SK-N-SH (cell line): Measurements from ENCODE around the gene DOCK10. TPM values are rescaled to one million over a fixed set of nuclear protein-coding genes. Genes with fewer than 3 reads are reported as not detected.

Experiments
- CTCF ChIA-PET: fragments of 300-600, 350-600 bp; formaldehyde crosslinking; extraction: SDS; loops from one replicate; lab custom pipeline; 2021; lab: Yijun Ruan, JAX
- POLR2A ChIA-PET: fragments of 350-600 bp; sonication (Branson Sonifier 250); formaldehyde crosslinking; extraction: SDS; loops from one replicate; lab custom pipeline; 2020; ENCODE audit warnings: antibody characterized with exemption, inconsistent platforms; lab: Yijun Ruan, JAX
- DNase-seq: peaks from one replicate; pipeline ENCODE4 v3.0.0; 2012
- H2AFZ ChIP-seq: fragments of 200-600 bp; sonication (generic); 2 replicates; pipeline ENCODE4 v1.8.1; 2016; ENCODE audit warnings: antibody characterized with exemption, mild to moderate bottlenecking, low read depth
- H3F3A ChIP-seq: fragments of 200-600 bp; sonication (generic); replicated peaks from 2 replicates; pipeline ENCODE3; 2016; ENCODE audit warnings: antibody characterized with exemption, mild to moderate bottlenecking; ENCODE audit not compliant: insufficient read depth
- H3K27ac ChIP-seq, 2 experiments: fragments of 200-500 bp in 1 of 2; fragments of 200-600 bp in 1 of 2; sonication (Bioruptor generic) in 1 of 2; sonication (generic), shearing (Covaris generic) in 1 of 2; 2 replicates each; pipeline versions ENCODE4 v1.5.1 to v1.6.1; 2014 to 2016; ENCODE audit warnings: low read depth in 2 of 2, inconsistent platforms in 1 of 2, low read length in 1 of 2, mild to moderate bottlenecking in 1 of 2, mixed read lengths in 1 of 2
- H3K27me3 ChIP-seq: fragments of 200-600 bp; sonication (generic), shearing (Covaris generic); 2 replicates; pipeline ENCODE4 v1.6.1; 2016; ENCODE audit warnings: mixed run types; ENCODE audit not compliant: insufficient read depth
- H3K36me3 ChIP-seq, 2 experiments: fragments of 200-500 bp in 1 of 2; fragments of 200-600 bp in 1 of 2; sonication (Bioruptor generic) in 1 of 2; sonication (generic) in 1 of 2; replicated peaks in 1 of 2; 2 replicates each; pipeline versions ENCODE3 to v1.5.1; 2014 to 2016; ENCODE audit warnings: low read length in 1 of 2, mild to moderate bottlenecking in 1 of 2; ENCODE audit not compliant: insufficient read depth in 2 of 2, control insufficient read depth in 1 of 2
- H3K4me1 ChIP-seq, 2 experiments: fragments of 200-500 bp in 1 of 2; fragments of 200-600 bp in 1 of 2; sonication (Bioruptor generic) in 1 of 2; sonication (generic), shearing (Covaris generic) in 1 of 2; 2 replicates each; pipeline versions ENCODE4 v1.5.1 to v1.6.1; 2014 to 2016; ENCODE audit warnings: low read depth in 1 of 2, low read length in 1 of 2, mixed run types in 1 of 2; ENCODE audit not compliant: insufficient read depth in 2 of 2, control insufficient read depth in 1 of 2
- H3K4me2 ChIP-seq: fragments of 200-600 bp; sonication (generic), shearing (Covaris generic); 2 replicates; pipeline ENCODE4 v1.6.1; 2017; ENCODE audit warnings: mixed run types
- H3K4me3 ChIP-seq, 2 experiments: fragments of 200-500 bp in 1 of 2; fragments of 200-600 bp in 1 of 2; sonication (Bioruptor generic) in 1 of 2; sonication (generic), shearing (Covaris generic) in 1 of 2; 2 replicates each; pipeline versions ENCODE4 v1.5.1 to v1.8.1; 2014 to 2016; ENCODE audit warnings: low read depth in 2 of 2, inconsistent platforms in 1 of 2, low read length in 1 of 2, mild to moderate bottlenecking in 1 of 2, mixed read lengths in 1 of 2, moderate library complexity in 1 of 2
- H3K79me2 ChIP-seq: fragments of 200-600 bp; sonication (generic); 2 replicates; pipeline ENCODE4 v1.8.1; 2017; ENCODE audit warnings: mild to moderate bottlenecking; ENCODE audit not compliant: insufficient read depth
- H3K9ac ChIP-seq: fragments of 200-600 bp; sonication (generic); 2 replicates; pipeline ENCODE4 v1.6.1; 2017; ENCODE audit warnings: mixed run types
- H3K9me2 ChIP-seq: fragments of 200-600 bp; sonication (generic); 2 replicates; pipeline ENCODE4 v1.6.1; 2017; ENCODE audit warnings: mixed run types
- H3K9me3 ChIP-seq: fragments of 200-600 bp; sonication (generic); 2 replicates; pipeline ENCODE4 v1.6.1; 2017; ENCODE audit warnings: mixed run types, mild to moderate bottlenecking, moderate library complexity
- H4K20me1 ChIP-seq: fragments of 200-600 bp; sonication (generic); 2 replicates; pipeline ENCODE4 v1.6.1; 2017; ENCODE audit warnings: mild to moderate bottlenecking, mixed run types; ENCODE audit not compliant: insufficient read depth
- CHD2 ChIP-seq: fragments of 150-350 bp; IDR thresholded peaks from 2 replicates; pipeline ENCODE4 v1.6.1; 2018; ENCODE audit warnings: low read length; ENCODE audit not compliant: partially characterized antibody
- CTCF ChIP-seq: fragments of 200-600 bp; sonication (generic); IDR thresholded peaks from 2 replicates; pipeline ENCODE4 v1.6.1; 2017; ENCODE audit warnings: antibody characterized with exemption, mild to moderate bottlenecking, moderate library complexity
- ELF1 ChIP-seq: IDR thresholded peaks from 2 replicates; pipeline ENCODE4 v1.4.0; 2012
- FOSL2 ChIP-seq: IDR thresholded peaks from 2 replicates; pipeline ENCODE4 v1.4.0; 2012; ENCODE audit warnings: low read depth, mild to moderate bottlenecking, moderate library complexity, borderline replicate concordance
- FOXJ3 ChIP-seq: sonication (generic); formaldehyde crosslinking; IDR thresholded peaks from 2 replicates; pipeline ENCODE4 v1.5.1; 2020; ENCODE audit warnings: mild to moderate bottlenecking, missing genetic modification reagents
- FOXM1 ChIP-seq: IDR thresholded peaks from 2 replicates; pipeline ENCODE4 v1.4.0; 2012; ENCODE audit warnings: low read depth, mild to moderate bottlenecking
- GABPA ChIP-seq: IDR thresholded peaks from 2 replicates; pipeline ENCODE4 v1.4.0; 2012; ENCODE audit warnings: low read depth, mild to moderate bottlenecking
- IRF3 ChIP-seq: fragments of 150-350 bp; IDR thresholded peaks from 2 replicates; pipeline ENCODE4 v1.6.1; 2016; ENCODE audit warnings: mild to moderate bottlenecking, low read depth, low read length
- JUND ChIP-seq: IDR thresholded peaks from 2 replicates; pipeline ENCODE4 v1.4.0; 2012
- POLR2AphosphoS5 ChIP-seq: IDR thresholded peaks from 2 replicates; pipeline ENCODE4 v1.6.1; 2012; ENCODE audit warnings: low read depth, low read length
- RAD21 ChIP-seq: IDR thresholded peaks from 2 replicates; pipeline ENCODE4 v1.6.1; 2012; ENCODE audit warnings: mild to moderate bottlenecking, low read length
- RCOR1 ChIP-seq: fragments of 150-350 bp; IDR thresholded peaks from 2 replicates; pipeline ENCODE4 v1.6.1; 2017; ENCODE audit warnings: antibody characterized with exemption, low read length
- SIN3A ChIP-seq: IDR thresholded peaks from 2 replicates; pipeline ENCODE4 v1.6.1; 2012; ENCODE audit warnings: low read depth, mild to moderate bottlenecking, low read length, moderate library complexity, borderline replicate concordance
- SMC3 ChIP-seq: IDR thresholded peaks from 2 replicates; pipeline ENCODE4 v1.6.1; 2012; ENCODE audit warnings: low read depth, low read length, improper control_type of control experiment
- TEAD4 ChIP-seq: IDR thresholded peaks from 2 replicates; pipeline ENCODE4 v1.4.0; 2012; ENCODE audit warnings: mild to moderate bottlenecking, borderline replicate concordance; ENCODE audit not compliant: insufficient read depth
- USF1 ChIP-seq: IDR thresholded peaks from 2 replicates; pipeline ENCODE4 v1.4.0; 2012; ENCODE audit warnings: low read depth, borderline replicate concordance
- WGBS: methylation state at CpG from one replicate; pipeline ENCODE4 v1.1.6; 2017; ENCODE audit warnings: low lambda C conversion rate; 5-methylcytosine and 5-hydroxymethylcytosine counted together
- polyA plus RNA-seq, 3 experiments: library from polyadenylated mRNA; depleted of rRNA; stranded (reverse); fragments of >200 nt; gene quantifications; 2 replicates each; pipeline ENCODE4 v1.2.3, GENCODE V29; 2012
- TF ChIP-seq, protein P1 (sequence below): IDR thresholded peaks from 2 replicates; pipeline ENCODE4 v1.4.0; 2012; ENCODE audit warnings: low read depth
- TF ChIP-seq, protein P2 (sequence below): IDR thresholded peaks from 2 replicates; pipeline ENCODE4 v1.4.0; 2012; ENCODE audit warnings: low read depth, borderline replicate concordance

The DOCK10 gene
- polyA plus RNA-seq, 1 of the 3 experiments (the other 2 are of a cell fraction) = 24.1 TPM

DNA sequence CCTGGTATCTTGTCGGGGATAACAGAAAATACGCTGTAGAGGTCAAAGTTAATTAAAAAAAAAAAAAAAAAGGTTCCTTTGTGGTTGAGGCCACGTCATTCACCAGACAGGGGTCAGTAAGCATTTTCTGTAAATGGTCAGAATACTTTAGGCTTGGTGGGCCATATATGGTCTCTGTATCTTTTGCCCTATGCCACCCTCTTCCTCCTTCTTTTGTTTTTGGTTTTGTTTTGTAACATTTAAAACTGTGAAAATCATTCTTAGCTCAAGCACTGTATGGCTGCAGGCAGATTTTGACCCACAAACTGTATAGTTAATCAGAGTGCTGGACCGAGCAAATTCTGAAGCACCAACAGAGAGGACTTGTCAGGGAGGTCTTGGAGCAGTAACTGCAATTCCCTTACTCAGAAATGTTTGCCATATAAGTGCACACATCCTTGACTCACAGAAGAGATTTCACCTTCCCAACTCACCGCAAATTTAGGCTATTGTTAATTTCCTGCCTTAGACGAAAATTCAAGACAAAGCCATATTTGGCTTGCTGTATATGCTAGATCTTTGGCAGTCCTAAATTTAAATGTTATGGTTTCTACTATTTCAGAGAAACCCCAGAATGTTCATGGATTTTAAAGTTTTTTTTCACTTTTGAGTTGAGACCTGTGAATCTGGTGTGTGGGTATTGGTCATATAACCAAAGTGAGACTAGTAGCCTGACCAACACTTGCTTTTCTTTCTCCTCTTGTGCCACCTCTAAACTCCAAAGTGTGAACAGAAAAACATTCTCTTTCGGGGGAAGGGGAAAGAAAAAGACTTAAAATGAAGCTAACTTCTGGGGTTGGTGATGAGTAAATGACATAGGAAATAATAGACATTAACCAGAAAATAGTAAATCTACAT, 65.4 kb downstream of the DOCK10 start:
- no peaks in the 10 kb centered on the region for H3K36me3 ChIP-seq
- CTCF ChIA-PET = no interaction called here

GRCh38 chr2:224975761-224976160, 66.5 kb downstream of the DOCK10 start:
- Histone ChIP-seq H3K4me1 (peaks cover 6 to 8% of the 10 kb centered on the region in 2 experiments), H3K36me3 (no peaks in the 10 kb centered on the region), H4K20me1 (no peaks in the 10 kb centered on the region), H3F3A (peaks cover 4% of the 10 kb centered on the region), H3K27me3 (no peaks in the 10 kb centered on the region), H3K9ac (no peak overlapping the region), H3K4me2 (no peak overlapping the region), H3K4me3 (no peak overlapping the region), H3K79me2 (peaks cover 44% of the 10 kb centered on the region), H3K27ac (no peak overlapping the region), H3K9me3 (no peaks in the 10 kb centered on the region), H3K9me2 (no peaks in the 10 kb centered on the region), H2AFZ (no peak overlapping the region)
- no peak for DNase-seq
- TF ChIP-seq, protein P1, sequence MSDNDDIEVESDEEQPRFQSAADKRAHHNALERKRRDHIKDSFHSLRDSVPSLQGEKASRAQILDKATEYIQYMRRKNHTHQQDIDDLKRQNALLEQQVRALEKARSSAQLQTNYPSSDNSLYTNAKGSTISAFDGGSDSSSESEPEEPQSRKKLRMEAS = no peak
- TF ChIP-seq CTCF (no peak), USF1 (no peak), FOXM1 (no peak), FOSL2 (no peak), SIN3A (no peak), SMC3 (no peak), GABPA (no peak), CHD2 (no peak), RCOR1 (no peak), TEAD4 (no peak), IRF3 (no peak)
- TF ChIP-seq, protein P2, sequence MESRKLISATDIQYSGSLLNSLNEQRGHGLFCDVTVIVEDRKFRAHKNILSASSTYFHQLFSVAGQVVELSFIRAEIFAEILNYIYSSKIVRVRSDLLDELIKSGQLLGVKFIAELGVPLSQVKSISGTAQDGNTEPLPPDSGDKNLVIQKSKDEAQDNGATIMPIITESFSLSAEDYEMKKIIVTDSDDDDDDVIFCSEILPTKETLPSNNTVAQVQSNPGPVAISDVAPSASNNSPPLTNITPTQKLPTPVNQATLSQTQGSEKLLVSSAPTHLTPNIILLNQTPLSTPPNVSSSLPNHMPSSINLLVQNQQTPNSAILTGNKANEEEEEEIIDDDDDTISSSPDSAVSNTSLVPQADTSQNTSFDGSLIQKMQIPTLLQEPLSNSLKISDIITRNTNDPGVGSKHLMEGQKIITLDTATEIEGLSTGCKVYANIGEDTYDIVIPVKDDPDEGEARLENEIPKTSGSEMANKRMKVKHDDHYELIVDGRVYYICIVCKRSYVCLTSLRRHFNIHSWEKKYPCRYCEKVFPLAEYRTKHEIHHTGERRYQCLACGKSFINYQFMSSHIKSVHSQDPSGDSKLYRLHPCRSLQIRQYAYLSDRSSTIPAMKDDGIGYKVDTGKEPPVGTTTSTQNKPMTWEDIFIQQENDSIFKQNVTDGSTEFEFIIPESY = no peak
- POLR2A ChIA-PET = no interaction called here
- CTCF ChIA-PET = interaction anchor here (1.2 kb wide), 1 partner anchor 66 kb away, joined by 3 read pairs; no protein-coding TSS in a partner anchor
- 97% methylated on average over 4 of the region's 4 CpGs for WGBS

More for the DNA sequence above, 65.4 kb downstream of the DOCK10 start:
- peaks cover 6 to 8% of the 10 kb centered on the region in 2 experiments for H3K4me1 ChIP-seq
- WGBS = 92% methylated on average over 7 of the region's 7 CpGs
- H3F3A ChIP-seq = peaks cover 6% of the 10 kb centered on the region
- H3K27ac ChIP-seq = no peak overlapping the region
- POLR2A ChIA-PET = no interaction called here
- H3K4me3 ChIP-seq = no peak overlapping the region
- no peak for DNase-seq
- no peaks in the 10 kb centered on the region for H4K20me1 ChIP-seq
- H2AFZ ChIP-seq = no peak overlapping the region
- H3K9me2 ChIP-seq = no peaks in the 10 kb centered on the region
- H3K9me3 ChIP-seq = no peaks in the 10 kb centered on the region
- H3K4me2 ChIP-seq = no peak overlapping the region
- H3K9ac ChIP-seq = no peak overlapping the region
- H3K79me2 ChIP-seq = peaks cover 53% of the 10 kb centered on the region
- H3K27me3 ChIP-seq = no peaks in the 10 kb centered on the region
- TF ChIP-seq SIN3A (no peak), ELF1 (no peak), POLR2AphosphoS5 (no peak), RAD21 (no peak), FOXJ3 (CRISPR knock-in tag) (no peak), RCOR1 (no peak), JUND (no peak)
